ENCODE data around the gene HMCN2.
"Not testable (repeated sequence)": the region's sequence is repeated elsewhere in the genome, so short reads cannot be mapped to it uniquely, and the experiment has no call there.

Gene HMCN2

GRCh38 chr9:130333712-130334062 lies 68.1 kb downstream of the HMCN2 start:
- no peak for DNase-seq

DNA sequence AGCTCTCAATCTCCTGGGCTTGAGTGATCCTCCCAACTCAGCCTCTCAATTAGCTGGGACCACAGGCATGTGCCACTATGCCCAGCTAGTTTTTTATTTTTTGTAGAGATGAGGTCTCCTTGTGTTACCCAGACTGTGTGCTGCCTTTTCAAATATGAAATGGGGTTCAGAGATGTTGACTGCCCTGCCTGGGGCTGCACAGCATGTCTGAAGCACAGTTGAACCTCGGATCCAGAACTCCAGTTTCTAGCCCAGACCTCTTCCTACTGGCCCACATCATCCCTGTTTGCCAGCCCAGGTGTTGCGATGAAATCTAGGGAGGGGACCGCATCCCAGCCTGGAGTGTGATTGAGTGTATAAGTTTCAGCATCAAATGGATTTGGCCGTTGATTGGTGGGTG lies 69.4 kb downstream of the HMCN2 start:
- DNase-seq: no peak

- no peak for DNase-seq
Measured at GRCh38 chr9:130336027-130336610, 70.6 kb downstream of the HMCN2 start.

GRCh38 chr9:130336885-130337284 lies 71.3 kb downstream of the HMCN2 start:
- DNase-seq: no peak

- no peak for DNase-seq
Measured at GRCh38 chr9:130337318-130337717, 71.8 kb downstream of the HMCN2 start.

GRCh38 chr9:130337784-130338380 lies 72.3 kb downstream of the HMCN2 start:
- no peak for DNase-seq

- DNase-seq: not testable (repeated sequence)
Measured at GRCh38 chr9:130338891-130339290, 73.3 kb downstream of the HMCN2 start.

- DNase-seq: no peak
Measured at GRCh38 chr9:130339306-130339705, 73.7 kb downstream of the HMCN2 start.

GRCh38 chr9:130340011-130340410 lies 74.5 kb downstream of the HMCN2 start:
- DNase-seq: no peak

- not testable (repeated sequence) for DNase-seq
Measured at GRCh38 chr9:130340557-130340956, 75.0 kb downstream of the HMCN2 start.

- DNase-seq: no peak
Measured at GRCh38 chr9:130341128-130341527, 75.6 kb downstream of the HMCN2 start.

GRCh38 chr9:130341839-130342713 lies 76.5 kb downstream of the HMCN2 start:
- DNase-seq: no peak

DNA sequence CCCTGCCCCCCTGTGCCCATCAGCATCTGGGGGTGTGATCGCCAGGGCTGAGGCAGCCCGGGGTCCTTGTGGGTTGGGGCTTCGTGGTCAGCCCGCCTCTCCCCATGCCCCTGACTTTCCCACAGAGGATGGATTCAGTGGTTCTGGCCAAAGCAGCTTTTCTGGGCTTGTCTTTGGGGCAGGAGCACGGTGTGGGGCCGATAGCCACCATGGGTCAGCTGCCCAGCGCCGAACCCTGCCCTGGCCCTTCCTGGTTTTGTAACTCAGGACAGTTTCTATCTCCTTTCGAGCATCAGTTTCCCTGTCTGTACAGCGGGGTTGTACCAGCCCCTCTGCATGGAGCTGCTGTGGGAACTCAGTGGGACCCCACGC lies 77.1 kb downstream of the HMCN2 start:
- DNase-seq: no peak

- DNase-seq: no peak
Measured at GRCh38 chr9:130343445-130343918, 77.9 kb downstream of the HMCN2 start.

- DNase-seq: no peak
Measured at GRCh38 chr9:130344366-130344765, 78.8 kb downstream of the HMCN2 start.

GRCh38 chr9:130345009-130345896 lies 79.7 kb downstream of the HMCN2 start:
- DNase-seq: no peak

- DNase-seq: no peak
Measured at GRCh38 chr9:130345897-130346385, 80.4 kb downstream of the HMCN2 start.

DNA sequence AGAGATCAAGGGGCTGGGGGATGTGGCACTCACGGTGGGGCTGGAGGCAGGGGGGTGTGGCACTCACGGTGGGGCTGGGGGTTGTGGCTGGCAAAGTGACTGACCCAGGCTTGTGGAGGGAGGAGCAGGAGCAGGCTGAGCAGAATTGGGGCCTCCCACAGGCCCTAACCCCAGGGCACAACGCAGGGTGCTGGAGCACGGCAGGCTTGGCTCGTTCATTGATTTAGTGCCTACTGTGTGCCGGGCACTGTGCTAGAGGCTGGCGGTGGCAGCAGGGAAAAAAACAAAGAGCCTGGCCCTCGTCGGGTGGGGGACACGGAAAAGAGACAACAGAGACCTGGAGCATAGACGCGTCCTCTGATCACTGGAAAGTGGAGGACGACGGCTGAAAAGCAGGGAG lies 80.9 kb downstream of the HMCN2 start:
- DNase-seq: no peak

DNA sequence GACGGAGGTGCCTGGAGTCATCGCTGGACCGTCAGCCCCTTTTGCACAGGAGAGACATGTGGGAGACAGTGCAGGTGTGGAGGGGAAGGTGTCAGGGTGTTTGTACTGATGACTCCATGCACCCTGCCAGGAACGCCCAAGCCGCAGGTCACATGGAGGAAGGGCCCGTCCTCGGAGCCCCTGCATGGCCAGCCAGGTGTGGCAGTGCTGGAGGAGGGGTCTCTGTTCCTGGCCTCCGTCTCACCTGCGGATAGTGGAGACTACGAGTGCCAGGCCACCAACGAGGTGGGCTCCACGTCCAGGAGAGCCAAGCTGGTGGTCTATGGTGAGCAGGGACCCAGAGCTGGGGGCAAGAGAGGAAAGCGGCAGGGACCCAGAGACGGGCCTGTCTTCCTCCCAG lies 81.5 kb downstream of the HMCN2 start:
- no peak for DNase-seq

DNA sequence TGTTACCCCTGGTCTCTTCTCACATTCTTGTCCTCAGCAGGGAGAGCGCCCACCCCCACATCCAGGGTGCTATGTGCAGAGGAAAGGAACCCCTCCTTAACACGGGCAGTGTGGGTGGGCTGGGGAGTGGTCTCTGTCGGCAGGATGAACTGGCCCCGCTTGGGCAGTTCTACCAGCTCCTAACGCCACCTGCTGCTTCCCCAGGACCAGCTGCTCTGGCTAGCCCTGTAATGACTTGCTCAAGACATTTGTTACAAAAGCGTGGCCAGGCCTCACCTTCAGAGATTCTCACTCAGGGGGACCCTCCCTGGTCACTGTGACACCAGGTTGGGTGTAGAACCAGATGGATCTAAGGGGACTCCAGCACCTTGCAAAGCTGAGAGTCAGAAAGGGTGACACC lies 82.4 kb downstream of the HMCN2 start:
- no peak for DNase-seq

- DNase-seq: no peak
Measured at GRCh38 chr9:130348341-130348740, 82.8 kb downstream of the HMCN2 start.

- DNase-seq: no peak
Measured at GRCh38 chr9:130348881-130349280, 83.3 kb downstream of the HMCN2 start.

DNA sequence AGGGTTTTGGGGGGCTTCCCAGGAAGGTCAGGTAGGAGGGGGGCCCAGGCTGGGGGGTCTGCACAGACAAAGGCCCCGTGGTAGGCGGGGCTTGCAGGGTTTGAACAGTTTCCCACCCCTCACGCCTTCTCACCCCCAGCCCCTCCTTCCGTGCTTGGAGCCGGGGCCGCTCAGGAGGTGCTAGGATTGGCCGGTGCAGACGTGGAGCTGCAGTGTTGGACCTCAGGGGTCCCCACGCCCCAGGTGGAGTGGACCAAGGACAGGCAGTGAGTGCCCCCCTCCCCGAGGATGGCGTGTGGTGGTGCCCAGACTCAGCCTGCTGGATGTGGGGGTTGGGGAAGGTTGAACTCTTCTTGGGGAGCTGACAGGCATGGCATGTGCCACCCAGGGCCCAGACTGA lies 83.8 kb downstream of the HMCN2 start:
- DNase-seq: no peak

Measured in kidney glomerular epithelial cell (primary cell).